NCI-H446 treated with DMSO at 0.1 percent for 48 hours (cell line): ENCODE data around the gene IL6.
A peak's percentile ranks its signal among the peaks of the same experiment; 100 is the strongest.
"Not testable (repeated sequence)": the region's sequence is repeated elsewhere in the genome, so short reads cannot be mapped to it uniquely, and the experiment has no call there.

Experiments
- DNase-seq: peaks from one replicate; lab custom pipeline; 2025; lab: John Stamatoyannopoulos, UW

The IL6 gene

DNA sequence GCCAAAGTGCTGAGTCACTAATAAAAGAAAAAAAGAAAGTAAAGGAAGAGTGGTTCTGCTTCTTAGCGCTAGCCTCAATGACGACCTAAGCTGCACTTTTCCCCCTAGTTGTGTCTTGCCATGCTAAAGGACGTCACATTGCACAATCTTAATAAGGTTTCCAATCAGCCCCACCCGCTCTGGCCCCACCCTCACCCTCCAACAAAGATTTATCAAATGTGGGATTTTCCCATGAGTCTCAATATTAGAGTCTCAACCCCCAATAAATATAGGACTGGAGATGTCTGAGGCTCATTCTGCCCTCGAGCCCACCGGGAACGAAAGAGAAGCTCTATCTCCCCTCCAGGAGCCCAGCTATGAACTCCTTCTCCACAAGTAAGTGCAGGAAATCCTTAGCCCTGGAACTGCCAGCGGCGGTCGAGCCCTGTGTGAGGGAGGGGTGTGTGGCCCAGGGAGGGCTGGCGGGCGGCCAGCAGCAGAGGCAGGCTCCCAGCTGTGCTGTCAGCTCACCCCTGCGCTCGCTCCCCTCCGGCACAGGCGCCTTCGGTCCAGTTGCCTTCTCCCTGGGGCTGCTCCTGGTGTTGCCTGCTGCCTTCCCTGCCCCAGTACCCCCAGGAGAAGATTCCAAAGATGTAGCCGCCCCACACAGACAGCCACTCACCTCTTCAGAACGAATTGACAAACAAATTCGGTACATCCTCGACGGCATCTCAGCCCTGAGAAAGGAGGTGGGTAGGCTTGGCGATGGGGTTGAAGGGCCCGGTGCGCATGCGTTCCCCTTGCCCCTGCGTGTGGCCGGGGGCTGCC is at the start of gene IL6:
TSS of gene IL6 (plus strand) at position 294 of the 807 bp plus-strand sequence. CDS start at position 357, 63 bp downstream.
- DNase-seq: peak; percentile 25

GRCh38 chr7:22677263-22677662 is 49.7 kb upstream of the IL6 start:
- DNase-seq: not testable (repeated sequence)

DNA sequence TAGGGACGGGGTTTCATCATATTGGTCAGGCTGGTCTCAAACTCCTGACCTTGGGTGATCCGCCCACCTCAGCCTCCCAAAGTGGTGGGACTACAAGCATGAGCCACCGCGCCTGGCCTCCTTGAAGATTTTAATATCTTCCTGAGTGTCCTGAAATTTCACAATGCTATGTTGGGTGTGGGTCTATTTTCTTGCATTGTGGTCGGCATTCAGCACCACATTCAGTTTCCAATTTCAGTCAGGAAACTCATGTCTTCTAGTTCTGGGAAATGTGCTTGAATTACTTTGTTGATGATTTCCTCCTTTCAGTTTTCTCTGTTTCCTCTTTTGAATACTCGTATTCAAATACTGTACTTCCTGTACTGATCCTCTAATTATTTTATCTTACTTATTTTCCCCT is 49.3 kb upstream of the IL6 start:
- no peak for DNase-seq

DNA sequence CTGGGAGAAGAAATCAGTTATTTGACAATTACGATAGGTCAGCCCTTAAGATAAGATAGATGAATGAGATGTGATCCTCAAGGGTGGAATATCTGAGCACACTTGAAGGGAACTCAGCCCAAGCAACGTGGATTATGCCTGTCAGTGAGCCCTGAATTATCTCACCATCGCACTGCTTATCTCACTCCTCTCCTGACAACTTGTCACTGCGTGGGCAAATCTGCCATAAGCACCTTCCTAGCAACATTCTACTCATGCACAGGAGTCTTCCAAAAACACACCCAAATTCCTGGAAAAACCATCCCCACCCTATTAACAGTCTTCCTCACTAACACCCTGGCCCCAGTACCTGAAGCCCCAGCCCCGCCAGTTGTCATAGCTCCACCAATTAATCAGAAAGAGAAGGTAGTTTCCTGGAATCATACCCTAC is 46.5 kb upstream of the IL6 start:
- no peak for DNase-seq

DNA sequence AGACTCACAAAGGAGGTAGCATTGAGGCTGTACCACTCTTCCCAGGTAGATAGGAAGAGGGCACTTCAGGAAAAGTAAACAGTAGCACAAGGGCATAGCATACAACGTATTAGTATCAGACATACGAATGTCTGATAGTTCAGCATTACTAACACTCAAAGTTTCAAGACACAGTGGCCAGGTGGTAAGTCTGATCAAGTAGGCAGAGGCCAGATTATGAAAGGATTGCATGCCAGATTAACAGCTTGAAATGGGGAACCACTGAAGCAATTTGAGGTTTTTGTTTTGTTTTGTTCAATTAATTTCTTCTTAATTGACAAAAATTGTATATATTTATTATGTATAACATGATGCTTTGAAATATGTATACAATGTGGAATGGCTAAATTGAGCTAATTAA is 45.7 kb upstream of the IL6 start:
- no peak for DNase-seq

- no peak for DNase-seq
Observed at GRCh38 chr7:22681852-22682657, 44.9 kb upstream of the IL6 start.

GRCh38 chr7:22683379-22683778 is 43.6 kb upstream of the IL6 start:
- no peak for DNase-seq

DNA sequence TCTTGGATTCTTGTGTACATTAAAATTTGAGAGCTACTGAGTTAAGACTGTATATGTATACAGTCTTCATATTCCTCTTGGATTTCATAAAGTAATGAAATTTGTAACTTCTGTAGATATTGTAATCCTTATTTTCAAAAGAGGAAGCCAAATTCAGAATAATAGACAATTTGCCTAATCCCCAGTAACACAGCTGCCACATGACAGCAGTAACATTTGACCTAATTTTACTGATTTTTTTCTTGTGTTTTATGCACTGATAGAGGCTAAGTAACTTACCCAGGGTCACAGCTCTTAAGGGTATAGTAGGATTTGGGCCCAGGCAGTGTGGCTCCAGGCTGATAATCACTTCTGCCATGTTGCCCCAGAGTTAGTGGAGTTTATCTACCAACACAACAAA is 40.4 kb upstream of the IL6 start:
- no peak for DNase-seq

DNA sequence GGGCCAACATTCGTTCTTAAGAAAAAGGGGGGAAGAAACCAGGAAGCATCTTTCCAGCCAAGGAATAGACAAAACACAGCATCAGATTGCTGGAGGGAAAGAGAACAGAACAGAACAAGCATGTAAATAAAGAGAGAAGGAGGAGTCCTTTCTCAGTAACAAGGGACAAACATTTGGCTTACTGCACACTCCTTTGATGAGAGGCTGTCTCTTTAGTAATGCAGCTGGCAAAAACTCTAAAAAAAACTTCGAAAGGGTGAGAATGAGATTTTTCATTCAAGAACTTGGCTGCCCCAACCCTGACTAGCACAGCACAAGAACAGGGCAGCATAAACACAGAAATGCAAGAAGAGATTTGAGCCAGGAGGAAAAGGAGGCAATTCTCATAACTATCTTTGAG is 38.9 kb upstream of the IL6 start:
- DNase-seq: no peak

DNA sequence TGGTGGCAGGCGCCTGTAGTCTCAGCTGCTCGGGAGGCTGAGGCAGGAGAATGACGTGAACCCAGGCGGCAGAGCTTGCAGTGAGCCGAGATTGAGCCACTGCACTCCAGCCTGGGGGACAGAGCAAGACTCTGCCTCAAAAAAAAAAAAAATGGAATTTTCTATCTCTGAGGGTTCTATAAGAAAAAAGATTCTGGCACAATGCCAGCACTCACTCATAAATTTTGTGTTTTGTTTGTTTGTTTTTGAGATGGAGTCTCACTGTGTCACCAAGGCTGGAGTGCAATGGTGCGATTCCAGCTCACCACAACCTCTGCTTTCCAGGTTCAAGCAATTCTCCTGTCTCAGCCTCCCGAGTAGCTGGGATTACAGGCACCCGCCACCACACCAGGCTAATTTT is 38.1 kb upstream of the IL6 start:
- DNase-seq: not testable (repeated sequence)

- DNase-seq: no peak
Observed at GRCh38 chr7:22694597-22695207, 32.3 kb upstream of the IL6 start.

DNA sequence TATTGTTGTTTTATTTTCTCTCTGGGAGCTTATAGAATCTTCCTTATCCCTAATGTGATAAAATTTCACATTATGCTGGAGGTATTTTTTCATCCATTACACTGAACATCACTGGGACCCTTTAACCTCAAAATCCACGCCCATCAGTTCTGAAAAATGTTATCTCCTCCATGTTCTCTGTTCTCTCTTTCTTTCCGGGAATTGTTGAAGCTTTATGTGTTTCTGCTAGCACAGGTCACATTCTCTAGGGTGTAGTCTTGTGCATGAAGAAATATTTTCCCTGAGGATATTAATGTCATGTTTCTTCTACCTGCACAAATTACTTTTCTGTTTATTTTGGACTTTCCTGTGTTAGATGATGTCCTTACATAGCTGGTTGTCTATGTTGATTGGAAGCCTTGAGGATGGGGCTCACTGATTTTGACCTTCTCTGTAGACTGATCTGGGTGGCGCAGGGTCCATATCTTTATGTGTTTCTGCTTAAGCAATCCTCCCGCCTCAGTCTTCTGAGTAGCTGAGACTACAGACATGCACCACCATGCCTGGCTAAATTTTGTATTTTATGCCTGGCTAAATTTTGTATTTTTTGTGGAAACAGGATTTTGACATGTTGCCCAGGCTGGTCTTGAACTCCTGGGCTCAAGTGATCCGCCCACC is 31.4 kb upstream of the IL6 start:
- no peak for DNase-seq

- DNase-seq: no peak
Observed at GRCh38 chr7:22696541-22697228, 30.3 kb upstream of the IL6 start.

DNA sequence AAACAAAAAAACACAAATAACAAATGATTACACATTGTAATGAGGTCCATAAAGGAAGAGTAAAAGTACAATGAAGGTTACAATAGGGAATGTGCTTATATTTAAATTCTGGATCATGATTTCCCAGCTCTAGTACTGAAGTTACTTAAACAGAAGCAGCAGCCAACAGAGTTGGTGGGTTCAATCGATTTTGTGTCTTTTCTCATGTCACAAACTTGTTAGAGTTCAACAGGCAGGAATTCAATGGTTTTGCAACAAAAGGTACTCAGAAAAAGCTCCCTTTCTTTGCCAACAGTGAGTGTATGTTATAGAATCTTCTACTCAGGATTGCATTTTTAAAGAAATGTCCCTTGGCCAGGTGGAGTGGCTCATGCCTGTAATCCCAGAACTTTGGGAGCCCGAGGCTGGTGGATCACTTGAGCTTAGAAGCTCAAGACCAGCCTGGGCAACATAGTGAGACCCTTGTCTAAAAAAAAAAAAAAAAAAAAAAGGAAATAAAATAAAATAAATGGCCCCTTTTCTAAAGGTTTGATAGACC is 29.6 kb upstream of the IL6 start:
- DNase-seq: no peak

- DNase-seq: no peak
Observed at GRCh38 chr7:22697876-22698606, 29.0 kb upstream of the IL6 start.

- no peak for DNase-seq
Observed at GRCh38 chr7:22698767-22699166, 28.2 kb upstream of the IL6 start.

DNA sequence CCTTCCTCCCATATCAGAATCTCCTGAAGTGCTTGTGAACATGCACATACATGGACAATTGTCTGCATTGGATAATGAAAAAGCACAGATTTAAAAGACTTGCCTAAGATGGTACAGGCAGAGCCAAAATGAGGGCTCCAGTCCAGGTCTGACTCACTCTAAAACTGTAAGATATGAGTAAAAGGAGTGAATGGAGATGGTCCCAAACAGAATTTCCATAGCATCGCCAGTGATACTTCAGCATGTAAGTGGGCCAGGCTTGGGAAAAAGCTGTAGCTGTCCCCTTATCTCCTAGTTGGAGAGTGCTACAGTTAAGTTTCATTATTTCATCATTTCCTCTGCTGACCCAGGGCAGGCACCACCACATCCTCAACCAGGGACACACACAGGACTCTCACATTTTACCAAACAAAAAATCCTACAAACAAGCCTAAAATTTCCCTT is 26.4 kb upstream of the IL6 start:
- DNase-seq: no peak

DNA sequence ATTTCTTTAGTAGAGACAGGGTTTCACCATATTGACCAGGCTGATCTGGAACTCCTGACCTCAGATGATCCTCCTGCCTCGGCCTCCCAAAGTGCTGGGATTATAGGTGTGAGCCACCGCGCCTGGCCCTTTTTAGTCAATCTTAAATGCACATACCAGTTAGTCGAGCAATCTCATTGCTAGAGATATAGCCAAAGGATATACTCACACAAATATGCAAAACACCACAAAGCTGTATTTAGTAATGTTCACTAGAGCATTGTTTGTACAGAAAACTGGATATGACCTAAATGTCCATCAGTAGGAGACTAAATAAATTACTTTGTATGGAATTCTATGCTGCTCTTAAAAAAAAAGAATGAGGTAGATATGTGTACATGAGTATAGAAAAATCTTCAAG is 24.5 kb upstream of the IL6 start:
- no peak for DNase-seq

DNA sequence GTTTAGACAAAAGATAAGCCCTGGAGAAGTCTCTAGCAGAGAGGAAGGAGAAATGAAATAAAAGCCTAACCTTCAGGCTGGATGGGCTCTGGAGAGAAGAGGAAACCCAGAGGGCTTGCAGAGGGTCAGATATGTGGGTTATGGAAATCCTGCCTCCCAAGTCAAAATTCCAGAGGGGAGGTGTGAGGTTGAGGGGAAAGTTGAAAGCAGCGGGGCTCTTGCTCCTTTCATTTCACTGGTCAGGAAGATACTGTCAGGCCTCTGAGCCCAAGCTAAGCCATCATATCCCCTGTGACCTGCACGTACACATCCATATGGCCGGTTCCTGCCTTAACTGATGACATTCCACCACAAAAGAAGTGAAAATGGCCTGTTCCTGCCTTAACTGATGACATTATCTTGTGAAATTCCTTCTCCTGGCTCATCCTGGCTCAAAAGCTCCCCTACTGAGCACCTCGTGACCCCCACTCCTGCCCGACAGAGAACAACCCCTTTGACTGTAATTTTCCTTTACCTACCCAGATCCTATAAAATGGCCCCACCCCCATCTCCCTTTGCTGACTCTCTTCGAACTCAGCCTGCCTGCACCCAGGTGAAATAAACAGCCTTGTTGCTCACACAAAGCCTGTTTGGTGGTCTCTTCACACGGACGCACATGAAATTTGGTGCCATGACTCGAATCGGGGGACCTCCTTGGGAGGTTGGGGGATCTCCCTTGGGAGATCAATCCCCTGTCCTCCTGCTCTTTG is 23.7 kb upstream of the IL6 start:
- not testable (repeated sequence) for DNase-seq
